Parathyroid adenoma (tissue), 2 donors: ENCODE data around the gene SLTM.
"Not testable (repeated sequence)": the region's sequence is repeated elsewhere in the genome, so short reads cannot be mapped to it uniquely, and the experiment has no call there.

Source experiments
- H2AFZ ChIP-seq: fragments of 300-600 bp; sonication (generic); one replicate; pipeline ENCODE4 v1.7.0; 2017; ENCODE audit warnings: antibody characterized with exemption, mild to moderate bottlenecking
- H3K27ac ChIP-seq: fragments of 300-600 bp; sonication (generic); one replicate; pipeline ENCODE4 v1.7.0; 2017
- H3K27me3 ChIP-seq: fragments of 300-600 bp; sonication (generic); one replicate; pipeline ENCODE4 v1.7.0; 2017; ENCODE audit warnings: low read length; ENCODE audit not compliant: control insufficient read depth, insufficient read depth
- H3K36me3 ChIP-seq: fragments of 300-600 bp; sonication (generic); one replicate; pipeline ENCODE4 v1.7.0; 2017; ENCODE audit warnings: low read length; ENCODE audit not compliant: control insufficient read depth, insufficient read depth
- H3K4me1 ChIP-seq: fragments of 300-600 bp; sonication (generic); one replicate; pipeline ENCODE4 v1.7.0; 2017; ENCODE audit warnings: control low read depth
- H3K4me2 ChIP-seq: fragments of 300-600 bp; sonication (generic); one replicate; pipeline ENCODE4 v1.7.0; 2017; ENCODE audit warnings: low read length
- H3K4me3 ChIP-seq: fragments of 300-600 bp; sonication (generic); one replicate; pipeline ENCODE4 v1.7.0; 2017; ENCODE audit warnings: low read depth, low read length
- H3K79me2 ChIP-seq: fragments of 300-600 bp; sonication (generic); one replicate; pipeline ENCODE4 v1.7.0; 2017; ENCODE audit warnings: control low read depth
- H3K9ac ChIP-seq: fragments of 300-600 bp; sonication (generic); one replicate; pipeline ENCODE4 v1.7.0; 2017; ENCODE audit warnings: mild to moderate bottlenecking
- H3K9me3 ChIP-seq: fragments of 300-600 bp; sonication (generic); one replicate; pipeline ENCODE4 v1.7.0; 2017; ENCODE audit warnings: low read length; ENCODE audit not compliant: control insufficient read depth
- TF ChIP-seq, protein P1 (sequence below): fragments of 300-600 bp; sonication (generic); IDR thresholded peaks from one replicate; pipeline ENCODE4 v1.7.0; 2017; ENCODE audit warnings: antibody characterized with exemption, mild to moderate bottlenecking
- donor health status: primary hyperparathyroidism.

Gene SLTM

DNA sequence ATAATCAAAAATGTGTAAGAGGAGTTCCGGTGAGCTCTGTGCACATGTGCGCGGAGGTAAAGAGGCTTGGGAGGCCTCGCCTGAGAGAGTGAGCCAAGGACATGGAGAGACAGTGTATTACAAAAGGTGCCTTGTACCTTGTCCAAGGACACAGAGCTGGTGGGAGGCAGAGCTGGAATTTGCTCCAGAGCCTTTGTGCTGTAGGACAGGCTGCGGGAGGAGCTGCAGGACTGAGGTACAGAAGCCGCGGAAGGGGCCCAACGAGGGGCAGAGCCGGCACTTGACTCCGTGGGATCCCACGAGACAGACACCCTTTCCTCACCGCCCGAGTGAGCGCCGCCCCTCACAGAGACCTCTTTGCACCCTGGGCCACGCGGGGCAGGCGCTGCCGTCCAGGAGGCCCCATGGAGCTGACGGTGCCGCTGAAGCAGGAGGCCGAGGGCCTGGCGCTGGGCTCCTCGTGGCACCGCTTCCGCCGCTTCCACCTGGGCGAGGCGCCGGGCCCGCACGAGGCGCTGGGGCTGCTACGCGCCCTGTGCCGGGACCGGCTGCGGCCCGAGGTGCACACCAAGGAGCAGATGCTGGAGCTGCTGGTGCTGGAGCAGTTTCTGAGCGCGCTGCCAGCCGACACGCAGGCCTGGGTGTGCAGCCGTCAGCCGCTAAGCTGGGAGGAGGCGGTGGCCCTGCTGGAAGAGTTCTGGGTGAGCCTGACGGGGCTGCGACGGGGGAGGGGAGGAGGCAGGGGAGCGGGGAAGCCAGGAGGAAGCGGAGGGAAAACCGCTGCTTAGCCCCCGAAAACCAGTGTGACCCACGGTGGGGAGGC lies 68.7 kb downstream of the SLTM start:
- H3K27ac ChIP-seq: no peak overlapping the region
- TF ChIP-seq, protein P1, sequence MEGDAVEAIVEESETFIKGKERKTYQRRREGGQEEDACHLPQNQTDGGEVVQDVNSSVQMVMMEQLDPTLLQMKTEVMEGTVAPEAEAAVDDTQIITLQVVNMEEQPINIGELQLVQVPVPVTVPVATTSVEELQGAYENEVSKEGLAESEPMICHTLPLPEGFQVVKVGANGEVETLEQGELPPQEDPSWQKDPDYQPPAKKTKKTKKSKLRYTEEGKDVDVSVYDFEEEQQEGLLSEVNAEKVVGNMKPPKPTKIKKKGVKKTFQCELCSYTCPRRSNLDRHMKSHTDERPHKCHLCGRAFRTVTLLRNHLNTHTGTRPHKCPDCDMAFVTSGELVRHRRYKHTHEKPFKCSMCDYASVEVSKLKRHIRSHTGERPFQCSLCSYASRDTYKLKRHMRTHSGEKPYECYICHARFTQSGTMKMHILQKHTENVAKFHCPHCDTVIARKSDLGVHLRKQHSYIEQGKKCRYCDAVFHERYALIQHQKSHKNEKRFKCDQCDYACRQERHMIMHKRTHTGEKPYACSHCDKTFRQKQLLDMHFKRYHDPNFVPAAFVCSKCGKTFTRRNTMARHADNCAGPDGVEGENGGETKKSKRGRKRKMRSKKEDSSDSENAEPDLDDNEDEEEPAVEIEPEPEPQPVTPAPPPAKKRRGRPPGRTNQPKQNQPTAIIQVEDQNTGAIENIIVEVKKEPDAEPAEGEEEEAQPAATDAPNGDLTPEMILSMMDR: no peak

DNA sequence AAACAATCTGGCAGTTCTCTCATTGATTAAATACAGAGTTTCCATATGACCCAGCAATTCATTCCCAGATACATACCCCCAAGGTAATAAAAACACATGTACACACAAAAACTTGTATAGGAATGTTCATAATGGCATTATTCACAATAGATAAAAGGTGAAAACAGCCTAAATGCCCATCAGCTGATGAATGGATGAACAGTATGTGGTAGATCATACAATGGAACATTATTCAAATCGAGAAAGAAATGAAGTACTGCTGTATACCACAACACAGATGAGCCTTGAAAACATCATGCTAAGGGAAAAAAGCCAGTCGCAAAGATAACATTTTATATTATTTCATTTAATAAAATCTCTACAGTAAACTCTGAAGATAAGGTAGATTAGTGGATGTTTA lies 71.2 kb downstream of the SLTM start:
- Histone ChIP-seq H3K4me3 (no peak overlapping the region), H3K36me3 (no peaks in the 10 kb centered on the region), H3K79me2 (no peaks in the 10 kb centered on the region), H3K9ac (no peak overlapping the region), H3K4me2 (no peak overlapping the region), H2AFZ (no peak overlapping the region), H3K4me1 (no peaks in the 10 kb centered on the region), H3K27me3 (no peaks in the 10 kb centered on the region), H3K9me3 (no peaks in the 10 kb centered on the region), H3K27ac (no peak overlapping the region)
- TF ChIP-seq, protein P1: no peak

More for the DNA sequence above, 68.7 kb downstream of the SLTM start:
- H2AFZ ChIP-seq: no peak overlapping the region
- H3K9ac ChIP-seq: no peak overlapping the region
- no peaks in the 10 kb centered on the region for H3K36me3 ChIP-seq
- no peak overlapping the region for H3K4me2 ChIP-seq
- H3K27me3 ChIP-seq: no peaks in the 10 kb centered on the region
- no peaks in the 10 kb centered on the region for H3K79me2 ChIP-seq
- H3K9me3 ChIP-seq: no peaks in the 10 kb centered on the region
- no peak overlapping the region for H3K4me3 ChIP-seq
- H3K4me1 ChIP-seq: no peaks in the 10 kb centered on the region

DNA sequence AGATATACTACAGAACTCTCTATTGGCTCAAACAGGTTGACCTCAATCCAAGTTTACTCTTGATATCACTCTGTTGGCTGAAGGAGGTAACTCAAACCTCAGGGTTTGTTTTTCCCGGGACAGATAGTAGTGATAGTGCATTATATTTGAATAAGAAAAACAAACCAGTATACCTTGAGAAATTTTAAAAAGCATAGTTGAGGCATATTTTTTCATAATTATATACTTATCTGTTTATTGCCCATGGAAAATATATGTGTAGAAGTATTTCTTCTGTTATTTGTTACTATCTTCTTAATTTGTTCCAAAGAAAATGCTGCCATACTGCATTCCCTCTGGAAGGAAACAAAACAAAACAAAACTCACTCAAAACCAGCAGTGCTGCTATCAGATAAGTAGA lies 76.9 kb downstream of the SLTM start:
- not testable (repeated sequence) for H3K36me3 ChIP-seq, H3K27ac ChIP-seq, H3K79me2 ChIP-seq, H2AFZ ChIP-seq, H3K4me3 ChIP-seq, H3K4me1 ChIP-seq, H3K9me3 ChIP-seq, H3K4me2 ChIP-seq, H3K27me3 ChIP-seq, H3K9ac ChIP-seq

DNA sequence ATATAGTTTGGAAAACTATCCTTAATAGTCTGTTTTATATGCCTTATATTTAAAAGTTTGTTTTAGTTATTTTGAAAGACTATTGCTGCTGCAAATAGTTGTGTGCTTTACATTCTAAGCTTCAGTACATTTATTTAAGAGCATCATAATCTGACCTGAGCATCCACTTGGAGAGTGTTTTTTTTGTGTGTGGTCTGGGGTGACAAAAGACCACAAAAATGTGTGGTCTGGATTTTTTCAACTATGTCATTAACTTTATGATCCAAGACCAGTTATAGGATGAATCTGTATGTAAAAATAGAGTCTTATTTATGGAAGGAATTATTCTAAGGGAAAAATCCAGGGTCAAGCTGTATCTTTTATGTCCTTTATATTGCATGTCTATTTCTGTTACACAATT lies 77.4 kb downstream of the SLTM start:
- no peak overlapping the region for H3K9ac ChIP-seq
- H3K9me3 ChIP-seq: no peaks in the 10 kb centered on the region
- H3K4me2 ChIP-seq: no peak overlapping the region
- no peaks in the 10 kb centered on the region for H3K27me3 ChIP-seq
- H3K79me2 ChIP-seq: no peaks in the 10 kb centered on the region
- H2AFZ ChIP-seq: no peak overlapping the region
- H3K4me3 ChIP-seq: no peak overlapping the region
- H3K4me1 ChIP-seq: no peaks in the 10 kb centered on the region
- H3K36me3 ChIP-seq: no peaks in the 10 kb centered on the region
- no peak overlapping the region for H3K27ac ChIP-seq
- TF ChIP-seq, protein P1: no peak

DNA sequence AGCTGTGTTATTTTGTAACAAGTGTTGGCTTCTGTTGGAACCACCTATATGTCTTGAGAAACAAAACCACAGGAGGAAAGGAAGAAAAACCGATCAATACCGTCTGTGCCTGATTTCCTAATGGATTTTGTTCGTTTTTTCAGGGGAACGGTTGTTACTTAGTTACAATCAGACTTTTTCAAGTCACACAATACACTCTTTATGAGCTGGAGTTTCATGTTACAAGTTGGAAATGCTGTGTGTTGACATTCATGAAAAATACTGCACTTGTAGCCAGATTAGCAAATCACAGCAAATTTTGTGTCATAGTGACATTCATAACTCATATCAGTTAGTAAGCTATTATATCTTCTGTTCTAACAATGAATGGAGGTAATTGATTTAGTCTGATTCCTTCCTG lies 78.9 kb downstream of the SLTM start:
- Histone ChIP-seq H3K36me3 (no peaks in the 10 kb centered on the region), H3K4me1 (no peaks in the 10 kb centered on the region)

More for the DNA sequence above, 78.9 kb downstream of the SLTM start:
- TF ChIP-seq, protein P1: no peak
- no peaks in the 10 kb centered on the region for H3K79me2 ChIP-seq
- H3K27ac ChIP-seq: no peak overlapping the region
- H3K4me2 ChIP-seq: no peak overlapping the region
- no peak overlapping the region for H2AFZ ChIP-seq
- no peak overlapping the region for H3K4me3 ChIP-seq
- no peaks in the 10 kb centered on the region for H3K9me3 ChIP-seq
- no peak overlapping the region for H3K9ac ChIP-seq
- no peaks in the 10 kb centered on the region for H3K27me3 ChIP-seq
